Mesothelial cell of epicardium (in vitro differentiated cells): ENCODE data around the gene CTNS. TPM values are rescaled to one million over a fixed set of nuclear protein-coding genes. Genes with fewer than 3 reads are reported as not detected.

ENCODE experiments used
- DNase-seq, 2 experiments: peaks; one replicate each; pipeline ENCODE4 v3.0.0; 2021; ENCODE audit warnings: low spot score in 2 of 2; ENCODE audit not compliant: unreplicated experiment in 2 of 2
- H3K27ac Mint-ChIP-seq: 2 replicates; pipeline ENCODE4 v1.8.0; 2021; ENCODE audit warnings: mixed read lengths
- H3K27me3 Mint-ChIP-seq: 2 replicates; pipeline ENCODE4 v1.8.0; 2021; ENCODE audit warnings: low read depth, mixed read lengths
- H3K36me3 Mint-ChIP-seq: 2 replicates; pipeline ENCODE4 v1.8.0; 2021; ENCODE audit warnings: mixed read lengths
- H3K4me1 Mint-ChIP-seq: 2 replicates; pipeline ENCODE4 v1.8.0; 2021; ENCODE audit warnings: mixed read lengths
- H3K4me3 Mint-ChIP-seq: 2 replicates; pipeline ENCODE4 v1.8.0; 2021; ENCODE audit warnings: mild to moderate bottlenecking, moderate library complexity, mixed read lengths
- H3K9me3 Mint-ChIP-seq: 2 replicates; pipeline ENCODE4 v1.8.0; 2021; ENCODE audit warnings: mixed read lengths
- CTCF ChIP-seq: fragments of 200-600 bp; sonication (generic); IDR thresholded peaks from one replicate; pipeline ENCODE4 v1.5.0; 2021; ENCODE audit warnings: antibody characterized with exemption; ENCODE audit not compliant: unreplicated experiment
- total RNA-seq: library from RNA; stranded (reverse); gene quantifications from 3 replicates; pipeline ENCODE4 v1.2.1, GENCODE V29; 2021

CTNS gene
- total RNA-seq, 1 donor from 2014 or later, result 13.4 TPM

DNA sequence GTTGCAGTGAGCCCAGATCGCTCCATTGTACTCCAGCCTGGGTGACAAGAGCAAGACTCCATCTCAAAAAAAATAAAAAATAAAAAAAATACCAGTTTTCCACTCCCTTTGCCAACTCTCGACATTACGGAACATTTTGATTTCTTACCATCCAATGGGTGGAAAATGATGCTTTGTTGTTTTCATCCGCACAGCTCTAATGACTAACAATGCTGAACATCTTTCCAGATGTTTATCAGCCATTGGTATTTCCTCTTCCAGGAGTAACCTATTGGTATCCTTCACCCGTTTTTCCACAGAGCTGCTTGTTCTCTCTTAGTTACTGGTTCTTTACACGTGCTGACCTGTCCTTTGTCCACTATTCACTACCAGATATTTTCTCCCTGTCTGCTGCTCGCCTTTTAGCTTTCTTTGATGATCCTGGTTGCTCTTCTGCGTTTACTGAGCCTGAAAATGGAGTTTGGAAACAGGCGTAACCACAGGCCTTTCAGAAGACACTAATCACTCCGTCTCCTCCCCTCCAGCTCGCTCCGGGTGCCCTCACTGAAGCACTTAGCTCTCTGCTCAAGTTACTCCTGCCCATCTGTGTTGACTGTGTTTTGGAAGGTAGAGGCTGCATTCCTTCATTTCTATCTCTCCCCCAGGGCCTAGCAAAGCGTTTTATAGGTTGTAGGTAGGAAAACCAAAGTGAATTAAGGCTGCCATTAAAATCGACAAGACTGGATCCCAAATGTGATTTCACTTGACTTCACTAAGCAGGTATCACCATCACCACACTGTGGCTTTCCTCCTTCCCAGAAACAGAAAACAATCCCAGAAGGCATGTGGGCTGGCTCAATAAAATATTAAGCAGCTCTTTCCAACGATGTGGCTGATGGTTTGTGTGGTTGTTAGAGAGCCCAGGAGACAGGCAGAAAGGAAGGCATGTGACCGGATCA, 9.5 kb upstream of the CTNS start:
- Mint-ChIP-seq H3K27ac (no peak overlapping the region), H3K27me3 (no peaks in the 10 kb centered on the region), H3K4me3 (no peak overlapping the region), H3K4me1 (no peaks in the 10 kb centered on the region), H3K36me3 (peaks cover 30% of the 10 kb centered on the region), H3K9me3 (no peaks in the 10 kb centered on the region)
- no peak for TF ChIP-seq CTCF
- no peak for DNase-seq

DNA sequence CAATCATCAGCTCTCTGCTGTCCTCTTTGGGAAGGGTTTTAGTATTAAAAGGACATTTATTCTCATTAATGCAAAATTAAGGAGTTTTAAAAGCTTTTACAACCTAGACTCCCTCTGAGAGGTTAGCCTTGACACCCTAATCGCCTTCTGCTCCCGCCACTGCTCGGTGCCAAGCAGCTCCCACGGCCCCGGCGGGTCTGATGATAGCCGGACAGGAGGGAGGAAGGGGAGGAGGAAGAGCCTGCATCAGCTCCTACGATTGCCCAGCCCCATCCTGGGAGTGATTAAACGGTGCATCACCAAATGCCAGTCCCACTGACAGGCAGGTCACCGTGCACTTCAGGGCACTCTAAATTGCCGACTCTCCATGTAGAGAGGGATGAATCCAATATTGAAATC, 8.8 kb upstream of the CTNS start:
- no peak for DNase-seq
- Mint-ChIP-seq H3K9me3 (no peaks in the 10 kb centered on the region), H3K27me3 (no peaks in the 10 kb centered on the region), H3K36me3 (peaks cover 34% of the 10 kb centered on the region), H3K4me1 (no peaks in the 10 kb centered on the region), H3K4me3 (no peak overlapping the region), H3K27ac (no peak overlapping the region)
- no peak for TF ChIP-seq CTCF

DNA sequence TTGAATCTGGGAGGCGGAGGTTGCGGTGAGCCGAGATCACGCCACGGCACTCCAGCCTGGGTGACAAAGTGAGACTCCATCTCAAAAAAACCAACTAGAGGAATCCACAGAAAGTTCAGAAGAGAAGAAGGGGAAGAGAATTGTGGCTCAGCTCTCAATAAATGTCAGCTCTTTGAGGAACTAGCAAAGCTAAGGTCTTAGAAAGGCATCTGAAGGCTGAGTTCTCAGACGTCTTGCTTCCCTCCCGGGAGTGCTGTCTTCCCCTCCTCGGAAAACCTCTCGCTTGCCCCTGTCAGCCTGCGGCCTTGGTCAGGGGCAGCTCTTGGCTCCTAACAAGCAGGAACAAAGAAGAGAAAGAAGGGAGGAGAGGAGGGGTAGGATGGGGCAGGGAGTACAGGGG, 5.8 kb upstream of the CTNS start:
- Mint-ChIP-seq H3K27me3 (no peaks in the 10 kb centered on the region), H3K27ac (no peak overlapping the region), H3K4me1 (peaks cover 9% of the 10 kb centered on the region), H3K9me3 (no peaks in the 10 kb centered on the region), H3K4me3 (no peak overlapping the region), H3K36me3 (peaks cover 29% of the 10 kb centered on the region)
- no peak for DNase-seq
- TF ChIP-seq CTCF, result no peak

GRCh38 chr17:3632287-3632686, 4.3 kb upstream of the CTNS start:
- H3K36me3 Mint-ChIP-seq, result peaks cover 19% of the 10 kb centered on the region
- no peak for TF ChIP-seq CTCF
- DNase-seq, result no peak
- peaks cover 12% of the 10 kb centered on the region for H3K4me1 Mint-ChIP-seq
- H3K4me3 Mint-ChIP-seq, result no peak overlapping the region
- no peaks in the 10 kb centered on the region for H3K27me3 Mint-ChIP-seq
- H3K9me3 Mint-ChIP-seq, result no peaks in the 10 kb centered on the region
- H3K27ac Mint-ChIP-seq, result no peak overlapping the region

- Mint-ChIP-seq H3K4me1 (peaks cover 17% of the 10 kb centered on the region), H3K27ac (peak overlapping the region; percentile 84), H3K4me3 (peak overlapping the region; percentile 99), H3K9me3 (no peaks in the 10 kb centered on the region), H3K36me3 (peaks cover 6% of the 10 kb centered on the region), H3K27me3 (no peaks in the 10 kb centered on the region)
- TF ChIP-seq CTCF, result no peak
- no peak for DNase-seq
Observed at GRCh38 chr17:3635474-3636153, 946 bp upstream of the CTNS start.
